ENCODE data around the gene SRSF8.
"Not testable (repeated sequence)": the region's sequence is repeated elsewhere in the genome, so short reads cannot be mapped to it uniquely, and the experiment has no call there.

SRSF8 gene, protein sequence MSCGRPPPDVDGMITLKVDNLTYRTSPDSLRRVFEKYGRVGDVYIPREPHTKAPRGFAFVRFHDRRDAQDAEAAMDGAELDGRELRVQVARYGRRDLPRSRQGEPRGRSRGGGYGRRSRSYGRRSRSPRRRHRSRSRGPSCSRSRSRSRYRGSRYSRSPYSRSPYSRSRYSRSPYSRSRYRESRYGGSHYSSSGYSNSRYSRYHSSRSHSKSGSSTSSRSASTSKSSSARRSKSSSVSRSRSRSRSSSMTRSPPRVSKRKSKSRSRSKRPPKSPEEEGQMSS

DNA sequence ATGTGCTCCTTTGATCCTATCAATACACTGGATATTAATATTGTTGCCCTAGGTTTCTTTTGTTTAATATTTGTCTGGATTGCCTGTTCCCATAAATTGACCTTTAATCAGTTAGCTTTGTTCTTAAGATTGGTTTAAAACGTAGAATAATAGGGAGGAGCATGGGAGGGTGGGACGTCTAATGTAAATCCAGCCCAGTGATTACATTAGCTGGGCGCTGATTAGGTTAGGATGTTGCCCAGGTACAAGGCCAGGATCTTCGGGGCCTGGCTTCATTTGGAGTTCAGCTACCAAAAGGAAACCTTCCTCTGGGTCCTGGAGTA lies at the start of gene SRSF8:
Gene SRSF8, plus strand, starts transcription at position 204 of the 323 bp plus-strand sequence. CDS start 308 bp downstream, outside the sequence.
- no peak for DNase-seq (ENCODE audit: low read depth, low spot score)

DNA sequence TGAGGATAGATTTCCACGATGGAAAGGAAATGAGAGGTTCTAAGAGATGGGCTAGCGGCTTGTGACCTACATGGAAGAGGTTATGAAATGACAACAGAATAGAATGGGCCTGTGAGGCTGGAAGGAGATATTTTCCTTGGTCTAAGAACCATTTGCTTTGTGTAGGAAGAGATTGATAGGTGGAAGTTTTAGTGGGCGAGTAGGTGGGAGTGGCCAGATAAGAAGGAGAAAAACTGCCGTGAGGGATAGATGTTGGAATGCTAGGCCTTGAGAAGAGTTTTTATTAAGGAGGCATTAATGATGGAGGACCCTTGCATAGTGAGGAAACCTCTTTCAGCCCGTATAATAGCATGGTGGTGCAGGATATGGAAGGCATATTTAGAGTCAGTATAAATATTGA lies 45.3 kb upstream of the SRSF8 start:
- not testable (repeated sequence) for DNase-seq (ENCODE audit: low read depth, low spot score)

DNA sequence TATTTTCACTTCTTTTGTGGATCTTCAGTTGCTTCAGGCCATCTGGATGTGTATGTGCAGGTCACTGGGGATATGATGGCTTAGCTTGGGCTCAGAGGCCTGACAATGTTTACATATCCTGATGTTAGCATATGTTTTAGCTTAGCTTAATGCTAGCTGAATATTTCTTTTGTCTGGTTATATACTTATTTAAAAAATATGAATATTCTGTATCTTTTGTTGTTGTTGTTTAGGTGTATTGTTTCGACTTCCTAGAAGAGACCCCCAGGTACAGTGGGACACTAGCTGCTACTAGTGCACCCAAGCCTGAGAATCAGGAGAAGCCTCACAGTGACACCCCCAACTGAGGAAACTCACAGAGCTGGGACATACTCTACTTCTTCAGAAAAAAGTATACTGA lies 41.8 kb upstream of the SRSF8 start, which contains the start of gene KDM4E:
Gene KDM4E, plus strand, starts transcription at position 301 of the 400 bp plus-strand sequence. CDS start 300 bp downstream, outside the sequence.
- no peak for DNase-seq (ENCODE audit: low read depth, low spot score)

DNA sequence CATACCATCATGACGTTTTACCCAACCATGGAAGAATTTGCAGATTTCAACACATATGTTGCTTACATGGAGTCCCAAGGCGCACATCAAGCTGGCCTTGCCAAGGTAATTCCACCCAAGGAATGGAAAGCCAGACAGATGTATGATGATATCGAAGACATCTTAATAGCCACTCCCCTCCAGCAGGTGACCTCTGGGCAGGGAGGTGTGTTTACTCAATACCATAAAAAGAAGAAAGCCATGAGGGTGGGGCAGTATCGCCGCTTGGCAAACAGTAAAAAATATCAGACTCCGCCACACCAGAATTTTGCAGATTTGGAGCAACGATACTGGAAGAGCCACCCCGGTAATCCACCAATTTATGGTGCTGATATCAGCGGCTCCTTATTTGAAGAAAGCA lies 41.1 kb upstream of the SRSF8 start:
- not testable (repeated sequence) for DNase-seq (ENCODE audit: low read depth, low spot score)

DNA sequence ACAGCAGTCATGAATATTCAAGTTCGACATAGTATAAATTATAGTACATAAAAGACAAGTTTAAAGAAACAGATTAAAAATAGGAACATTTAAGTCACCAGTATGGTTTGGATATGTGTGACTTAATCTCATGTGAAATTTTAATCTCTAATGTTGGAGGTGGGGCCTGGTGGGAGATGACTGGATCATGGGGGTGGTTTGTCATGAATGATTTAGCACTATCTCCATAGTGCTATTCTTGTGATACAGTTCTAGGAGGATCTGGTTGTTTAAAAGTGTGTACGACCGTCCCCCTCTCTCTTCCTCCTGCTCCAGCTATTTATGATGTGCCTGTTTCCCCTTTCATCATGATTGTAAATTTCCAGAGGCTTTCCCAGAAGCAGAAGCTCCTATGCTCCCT lies 38.4 kb upstream of the SRSF8 start:
- no peak for DNase-seq (ENCODE audit: low read depth, low spot score)

DNA sequence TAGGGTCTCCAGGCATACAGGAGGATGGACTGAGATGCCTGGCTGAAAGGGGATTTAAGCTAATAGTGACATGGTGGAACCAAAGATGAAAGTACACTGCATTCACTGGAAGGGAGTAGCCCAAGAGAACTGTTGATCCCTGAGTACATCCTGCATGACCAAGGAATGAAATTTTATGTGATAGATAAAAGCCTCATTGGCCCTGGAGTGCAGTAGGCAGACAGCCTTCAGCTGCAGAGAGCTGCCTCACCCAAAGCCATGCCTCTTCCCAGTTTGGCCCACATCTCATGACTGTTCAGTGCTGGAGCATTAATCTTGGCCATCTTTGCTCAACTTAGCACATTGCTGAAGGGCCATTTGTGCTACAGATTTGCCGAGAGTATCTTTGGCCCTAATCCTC lies 33.7 kb upstream of the SRSF8 start:
- no peak for DNase-seq (ENCODE audit: low read depth, low spot score)

DNA sequence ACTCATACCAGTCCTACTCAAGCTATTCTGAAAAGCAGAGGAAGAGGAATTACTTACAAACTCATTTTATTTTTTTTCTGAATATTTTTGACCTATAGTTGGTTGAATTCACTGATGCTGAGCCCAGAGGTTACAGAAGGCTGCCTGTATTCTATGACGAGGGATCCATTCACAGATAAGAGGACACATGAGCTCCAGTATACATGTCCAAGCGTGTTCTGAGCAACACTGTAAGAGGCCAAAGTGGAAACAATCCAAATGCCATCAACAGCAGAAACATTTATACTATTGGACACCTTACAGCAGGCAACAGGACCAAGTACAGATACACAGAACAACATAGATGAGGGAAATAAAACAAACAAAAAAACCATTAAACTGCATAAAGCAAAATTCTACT lies 31.4 kb upstream of the SRSF8 start:
- no peak for DNase-seq (ENCODE audit: low read depth, low spot score)

DNA sequence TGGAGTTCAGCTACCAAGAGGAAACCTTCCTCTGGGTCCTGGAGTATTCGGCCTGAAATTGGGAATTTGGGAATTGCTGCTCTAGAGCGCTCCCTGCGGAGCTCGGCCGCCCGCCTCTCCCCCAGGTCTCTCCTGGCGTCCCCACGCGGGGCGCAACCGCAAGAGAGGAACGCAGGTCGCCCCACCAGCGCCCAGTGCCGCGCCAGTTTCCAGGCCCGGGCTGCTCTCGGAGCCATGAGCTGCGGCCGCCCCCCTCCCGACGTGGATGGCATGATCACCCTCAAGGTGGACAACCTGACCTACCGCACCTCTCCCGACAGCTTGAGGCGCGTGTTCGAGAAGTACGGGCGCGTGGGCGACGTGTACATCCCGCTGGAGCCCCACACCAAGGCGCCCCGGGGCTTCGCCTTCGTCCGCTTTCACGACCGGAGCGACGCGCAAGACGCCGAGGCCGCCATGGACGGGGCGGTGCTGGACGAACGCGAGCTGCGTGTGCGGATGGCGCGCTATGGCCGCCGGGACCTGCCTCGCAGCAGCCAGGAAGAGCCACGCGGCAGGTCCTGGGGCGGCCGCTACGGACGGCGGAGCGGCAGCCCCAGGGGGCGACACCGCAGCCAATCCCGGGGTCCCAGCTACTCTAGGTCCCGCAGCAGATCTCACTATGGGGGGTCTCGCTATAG lies 29.2 kb upstream of the SRSF8 start:
- not testable (repeated sequence) for DNase-seq (ENCODE audit: low read depth, low spot score)

DNA sequence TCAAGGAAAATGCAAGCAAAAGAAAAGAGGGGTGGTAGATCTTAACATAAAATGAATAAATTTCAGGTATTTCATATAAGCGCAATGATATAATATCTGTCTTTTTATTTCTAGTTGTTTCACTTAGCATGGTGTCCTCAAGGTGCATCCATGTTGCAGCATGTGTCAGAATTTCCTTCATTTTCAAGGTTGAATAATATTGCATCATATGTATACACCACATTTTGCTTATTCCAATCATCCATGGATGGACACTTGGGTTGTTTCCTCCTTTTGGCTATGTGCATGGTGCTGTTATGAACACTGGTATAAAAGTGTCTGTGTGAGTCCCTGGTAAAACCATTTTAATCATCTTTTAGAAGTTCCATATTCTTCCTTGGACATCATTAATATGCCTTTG lies 24.5 kb upstream of the SRSF8 start:
- DNase-seq (ENCODE audit: low read depth, low spot score), result no peak

DNA sequence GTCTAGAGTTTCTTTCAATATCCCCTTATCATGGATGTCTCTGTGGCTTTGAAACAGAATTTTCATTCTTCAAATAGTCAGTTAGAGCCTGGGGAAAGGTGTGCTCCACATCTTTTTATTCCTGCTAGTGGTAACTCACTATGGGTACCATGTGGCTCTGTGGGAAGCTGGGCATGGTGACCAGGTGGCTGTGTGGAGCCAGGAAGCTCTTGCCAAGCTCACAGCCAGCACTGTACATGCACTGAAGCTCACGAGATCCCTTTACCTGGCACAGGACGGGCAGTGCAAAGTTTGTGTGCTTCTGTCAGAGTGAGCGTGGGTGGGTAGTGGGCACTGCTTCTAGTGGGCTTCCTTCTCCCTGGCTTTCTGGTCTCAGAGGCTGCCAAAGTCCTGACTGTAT lies 23.8 kb upstream of the SRSF8 start:
- no peak for DNase-seq (ENCODE audit: low read depth, low spot score)

DNA sequence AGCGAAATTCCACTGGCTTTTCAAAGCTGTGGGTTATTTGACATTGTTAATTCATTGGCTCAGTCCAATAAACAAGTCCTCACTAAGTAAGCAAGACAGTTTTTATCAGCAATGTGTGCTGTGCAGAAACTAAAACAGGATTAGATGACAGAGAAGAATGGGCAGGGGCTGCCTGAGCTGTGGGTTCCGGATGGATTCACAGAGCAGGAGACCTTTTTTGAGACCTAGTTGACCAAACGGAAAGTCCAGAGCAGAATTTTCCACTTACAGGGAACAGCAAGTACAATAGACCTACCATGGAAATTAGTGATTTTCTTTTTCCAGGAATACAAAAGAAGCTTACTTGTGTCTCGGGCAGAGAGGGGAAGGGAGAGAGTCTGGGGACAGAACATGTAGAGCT lies 22.7 kb upstream of the SRSF8 start:
- DNase-seq (ENCODE audit: low read depth, low spot score), result no peak

DNA sequence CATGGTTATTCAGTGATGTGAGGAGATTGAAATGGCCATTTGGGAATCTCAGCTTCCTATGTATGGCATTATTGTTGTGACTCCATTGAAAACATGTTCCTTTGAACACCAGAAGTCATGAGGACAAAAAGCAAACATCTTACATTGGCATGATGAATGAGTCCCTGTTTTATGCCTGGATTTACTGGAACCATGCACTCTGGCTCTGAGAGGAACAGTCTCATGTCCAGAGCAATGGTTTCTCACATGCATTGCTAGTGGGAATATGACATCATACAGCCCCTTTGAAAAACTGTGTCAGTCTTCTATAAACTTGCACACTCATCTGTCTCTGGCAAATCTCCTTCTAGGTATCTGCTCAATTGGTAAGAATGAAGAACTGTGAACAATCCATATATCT lies 20.9 kb upstream of the SRSF8 start:
- no peak for DNase-seq (ENCODE audit: low read depth, low spot score)

DNA sequence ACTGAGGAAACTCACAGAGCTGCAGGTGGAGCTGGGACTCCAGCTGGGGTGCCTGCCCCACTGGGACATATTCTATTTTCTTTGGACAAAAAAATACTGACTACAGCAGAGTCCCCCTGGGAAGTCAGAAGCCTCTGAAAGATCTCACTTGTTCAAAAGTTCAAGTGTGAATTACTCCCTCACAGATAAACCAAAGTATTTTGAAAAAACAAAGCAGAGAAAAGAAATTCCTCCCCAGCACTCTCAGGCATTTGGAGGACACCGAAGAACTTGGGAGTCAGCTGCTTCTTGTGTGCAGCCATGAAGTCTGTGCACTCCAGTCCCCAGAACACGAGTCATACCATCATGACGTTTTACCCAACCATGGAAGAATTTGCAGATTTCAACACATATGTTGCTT lies 17.6 kb upstream of the SRSF8 start, which contains the start of gene KDM4F:
Gene KDM4F, plus strand, starts transcription at position 301 of the 400 bp plus-strand sequence.
- DNase-seq (ENCODE audit: low read depth, low spot score), result not testable (repeated sequence)

DNA sequence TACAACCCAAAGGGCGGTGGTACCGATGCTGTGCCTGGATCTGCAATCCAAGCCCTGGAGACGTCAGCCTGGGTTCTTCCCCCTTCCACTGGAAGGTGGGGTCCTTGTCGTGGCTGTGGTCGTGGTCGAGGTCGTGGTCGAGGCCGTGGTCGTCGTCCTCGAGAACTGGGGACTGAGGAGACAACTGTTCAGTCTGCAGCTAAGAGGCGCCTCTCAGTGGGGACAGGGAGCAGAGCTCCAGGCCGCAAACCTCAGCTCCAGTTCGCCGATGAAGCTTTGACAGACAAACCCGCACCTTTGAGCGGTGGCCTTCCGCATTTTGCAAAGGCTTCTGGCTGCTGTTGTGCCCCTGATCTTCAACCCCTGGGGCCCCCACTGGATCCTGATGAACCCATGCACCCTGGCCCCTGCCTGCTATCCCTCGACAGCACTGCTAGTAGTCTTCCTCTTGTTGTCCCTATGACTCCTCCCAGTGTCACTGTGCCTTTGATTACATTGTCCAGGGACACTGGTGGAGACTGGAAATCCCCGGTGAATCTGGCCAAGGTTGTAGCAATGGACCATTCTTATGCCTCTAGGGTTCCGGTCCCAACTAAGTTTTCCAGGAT lies 16.0 kb upstream of the SRSF8 start:
- DNase-seq (ENCODE audit: low read depth, low spot score), result no peak

DNA sequence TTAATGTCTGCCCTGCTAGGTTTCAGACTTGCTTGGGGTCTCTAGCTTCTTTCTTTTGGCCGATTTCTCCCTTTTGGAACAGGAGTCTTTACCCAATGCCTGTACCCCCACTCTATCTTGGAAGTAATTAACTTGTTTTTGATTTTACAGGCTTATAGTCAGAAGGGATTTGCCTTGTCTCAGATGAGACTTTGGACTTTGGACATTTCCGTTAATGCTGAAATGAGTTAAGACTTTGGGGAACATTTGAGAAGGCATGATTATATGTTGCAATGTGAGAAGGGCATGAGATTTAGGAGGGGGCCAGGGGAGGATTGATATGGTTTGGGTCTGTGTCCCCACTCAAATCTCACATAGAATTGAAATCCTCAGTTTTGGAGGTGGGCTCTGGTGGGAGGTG lies 12.4 kb upstream of the SRSF8 start:
- DNase-seq (ENCODE audit: low read depth, low spot score), result no peak

DNA sequence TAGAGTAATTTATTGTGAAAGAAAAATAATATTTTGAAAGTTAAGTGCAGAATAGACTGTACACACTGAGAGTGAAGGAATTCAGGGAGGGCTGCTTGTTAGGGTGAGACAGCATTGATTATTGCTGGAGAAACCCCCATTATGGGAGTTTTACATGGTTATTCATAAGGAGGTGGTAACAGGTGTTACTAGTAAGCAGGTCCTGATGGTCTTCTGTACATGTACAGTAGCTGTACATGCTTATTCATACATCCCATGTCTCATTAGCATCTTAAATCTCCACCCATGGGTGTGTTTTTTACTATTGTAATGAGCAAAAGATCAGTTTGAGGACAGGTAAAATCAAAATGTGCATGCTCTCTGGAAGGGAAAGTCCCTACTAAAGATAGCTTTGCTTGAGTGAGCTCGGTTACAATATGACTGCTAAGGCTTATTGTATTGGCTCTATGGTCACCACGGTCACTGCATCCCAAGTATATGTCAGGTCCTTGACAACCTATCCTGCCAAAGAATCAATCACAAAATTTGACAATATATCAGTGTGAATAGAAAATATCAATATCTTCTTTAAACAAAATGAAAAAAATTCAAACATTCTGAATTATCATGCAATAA lies 11.3 kb upstream of the SRSF8 start:
- no peak for DNase-seq (ENCODE audit: low read depth, low spot score)

DNA sequence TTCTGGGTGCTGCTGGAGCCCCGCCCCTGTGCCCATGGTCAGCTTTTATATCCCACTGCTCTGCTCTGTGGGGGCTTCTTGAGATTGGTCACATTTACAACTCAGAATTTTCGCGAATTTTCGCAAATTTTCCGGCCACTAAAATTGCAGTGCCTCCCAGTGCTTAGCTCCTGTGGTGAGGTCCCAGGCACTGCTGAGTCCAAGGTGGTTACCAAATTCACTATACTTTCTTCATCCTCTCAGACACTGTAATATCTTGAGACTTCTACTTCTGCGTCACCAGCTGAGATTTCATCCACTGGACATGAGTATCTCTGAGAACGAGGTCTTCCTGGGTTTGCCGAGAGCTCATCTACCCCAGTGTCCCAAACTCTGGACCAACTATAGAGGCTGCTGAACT lies 8.8 kb upstream of the SRSF8 start:
- no peak for DNase-seq (ENCODE audit: low read depth, low spot score)

DNA sequence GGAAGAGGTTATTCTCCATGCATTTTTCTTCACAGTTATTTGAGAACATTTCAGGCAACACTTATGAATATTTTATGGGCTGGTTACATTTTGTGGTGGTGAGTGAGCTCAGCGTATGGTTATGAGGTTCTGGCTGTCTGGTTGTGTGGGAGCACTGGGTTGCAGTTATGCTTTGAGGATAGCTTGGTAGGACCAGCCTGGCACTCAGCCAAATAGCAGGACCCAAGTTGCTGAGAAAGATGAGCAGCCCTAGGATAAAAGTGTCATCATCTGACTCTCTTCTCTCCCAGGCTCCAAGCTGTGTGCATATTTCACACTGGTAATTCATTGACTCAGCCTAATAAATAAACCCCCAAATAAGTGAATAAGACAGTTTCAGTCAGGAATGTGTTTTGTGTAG lies 8.1 kb upstream of the SRSF8 start:
- no peak for DNase-seq (ENCODE audit: low read depth, low spot score)

DNA sequence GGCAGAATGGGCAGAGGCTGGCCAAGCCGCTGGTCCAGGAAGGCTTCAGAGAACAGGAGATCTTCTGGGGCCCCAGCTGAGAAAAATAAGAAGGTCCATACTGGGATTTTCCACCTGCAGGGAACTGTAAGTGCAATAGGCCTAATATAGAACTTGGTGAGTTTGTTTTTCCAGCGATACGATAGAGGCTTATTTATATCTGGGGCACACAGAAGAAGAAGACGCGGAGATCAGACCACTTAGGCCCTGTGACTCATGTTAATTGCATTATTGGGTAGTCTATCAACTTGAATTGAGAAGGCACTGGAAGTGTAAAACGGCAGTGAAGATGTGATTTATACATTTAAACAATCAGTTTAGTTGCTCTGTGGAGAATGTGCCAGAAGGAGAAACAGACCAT lies 7.7 kb upstream of the SRSF8 start:
- no peak for DNase-seq (ENCODE audit: low read depth, low spot score)

DNA sequence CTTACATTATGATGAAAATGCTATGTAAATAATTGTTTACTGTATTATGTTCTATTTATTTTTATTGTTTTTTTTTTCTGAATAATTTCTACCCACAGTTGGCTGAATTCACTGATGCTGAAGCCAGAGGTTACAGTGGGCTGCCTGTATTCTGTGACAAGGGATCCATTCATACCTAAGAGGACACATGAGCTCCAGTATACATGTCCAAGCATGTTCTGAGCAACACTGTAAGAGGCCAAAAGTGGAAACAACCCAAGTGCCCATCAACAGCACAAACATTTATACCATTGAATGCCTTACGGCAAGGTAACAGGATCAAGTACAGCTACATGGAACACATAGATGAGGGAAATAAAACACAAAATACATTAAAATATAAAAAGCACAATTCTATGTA lies 1.4 kb upstream of the SRSF8 start:
- DNase-seq (ENCODE audit: low read depth, low spot score), result no peak

DNA sequence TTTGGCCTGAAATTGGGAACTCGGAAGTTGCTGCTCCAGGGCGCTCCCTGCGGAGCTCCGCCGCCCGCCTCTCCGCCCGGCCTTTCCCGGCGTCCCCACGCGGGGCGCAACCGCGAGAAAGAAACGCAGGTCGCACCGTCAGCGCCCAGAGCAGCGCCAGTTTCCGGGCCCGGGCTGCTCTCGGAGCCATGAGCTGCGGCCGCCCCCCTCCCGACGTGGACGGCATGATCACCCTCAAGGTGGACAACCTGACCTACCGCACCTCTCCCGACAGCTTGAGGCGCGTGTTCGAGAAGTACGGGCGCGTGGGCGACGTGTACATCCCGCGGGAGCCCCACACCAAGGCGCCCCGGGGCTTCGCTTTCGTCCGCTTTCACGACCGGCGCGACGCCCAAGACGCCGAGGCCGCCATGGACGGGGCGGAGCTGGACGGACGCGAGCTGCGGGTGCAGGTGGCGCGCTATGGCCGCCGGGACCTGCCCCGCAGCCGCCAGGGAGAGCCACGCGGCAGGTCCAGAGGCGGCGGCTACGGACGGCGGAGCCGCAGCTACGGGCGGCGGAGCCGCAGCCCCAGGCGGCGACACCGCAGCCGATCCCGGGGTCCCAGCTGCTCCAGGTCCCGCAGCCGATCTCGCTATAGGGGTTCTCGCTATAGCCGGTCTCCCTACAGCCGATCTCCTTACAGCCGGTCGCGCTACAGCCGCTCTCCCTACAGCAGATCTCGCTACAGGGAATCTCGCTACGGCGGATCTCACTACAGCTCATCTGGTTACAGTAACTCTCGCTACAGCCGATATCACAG lies 521 bp downstream of the SRSF8 start:
- peak; percentile 50 for DNase-seq (ENCODE audit: low read depth, low spot score)

DNA sequence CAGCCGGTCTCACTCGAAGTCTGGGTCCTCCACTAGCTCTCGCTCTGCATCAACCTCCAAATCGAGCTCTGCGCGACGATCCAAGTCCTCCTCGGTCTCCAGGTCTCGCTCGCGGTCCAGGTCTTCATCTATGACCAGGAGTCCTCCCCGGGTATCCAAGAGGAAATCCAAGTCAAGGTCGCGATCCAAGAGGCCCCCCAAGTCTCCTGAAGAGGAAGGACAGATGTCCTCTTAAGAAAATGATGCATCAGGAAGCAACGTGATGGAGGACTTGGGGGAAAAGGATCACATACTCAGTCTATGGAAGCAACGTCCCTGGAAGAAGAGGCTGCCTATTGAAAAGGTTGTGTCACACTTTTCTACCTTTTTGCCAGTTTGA lies 1.1 kb downstream of the SRSF8 start:
- DNase-seq (ENCODE audit: low read depth, low spot score), result no peak

Data from activated CD4-positive, CD25-positive, alpha-beta regulatory T cell treated with anti-CD3 and anti-CD28 coated beads, Interleukin-2, amount 50 U/mL, for 16 hours (primary cell).